Measurements from ENCODE around the gene RLN3. TPM values are rescaled to one million over a fixed set of nuclear protein-coding genes. Genes with fewer than 3 reads are reported as not detected.

The RLN3 gene
- total RNA-seq, 1 donor from 2014 or later, result not detected

DNA sequence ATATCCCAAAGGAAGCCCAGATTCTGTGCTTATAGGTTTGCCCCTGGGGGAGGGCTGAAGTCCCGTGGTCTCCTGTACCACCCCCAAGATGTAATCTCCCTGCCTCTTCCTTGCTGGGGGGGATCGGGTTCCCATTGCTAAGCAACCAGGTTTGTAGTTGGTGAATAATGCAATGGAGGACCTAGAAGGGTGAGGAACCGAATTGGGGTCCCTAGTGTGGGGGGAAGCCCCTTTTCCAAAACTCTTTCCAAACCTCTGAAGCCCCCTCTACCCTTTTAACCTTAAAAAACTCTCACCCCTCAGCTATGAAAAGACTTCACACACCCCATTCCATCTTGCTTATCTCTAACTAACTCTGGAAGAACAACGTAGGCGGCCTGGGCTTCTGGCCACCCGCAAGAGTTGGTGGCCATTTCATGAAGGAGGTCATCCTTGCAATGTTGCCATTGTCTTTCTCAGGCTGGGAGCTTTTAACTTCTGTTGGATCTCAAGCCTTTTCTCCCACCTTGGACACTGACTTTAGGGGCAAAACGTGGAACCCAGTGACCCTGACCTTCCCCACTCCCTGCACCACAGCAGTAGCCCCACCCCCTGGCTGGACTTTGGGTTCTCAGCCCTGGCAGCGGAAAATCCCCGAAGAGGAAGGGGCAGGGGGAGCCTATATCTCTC is 33.3 kb downstream of the RLN3 start:
- TF ChIP-seq, protein P1, sequence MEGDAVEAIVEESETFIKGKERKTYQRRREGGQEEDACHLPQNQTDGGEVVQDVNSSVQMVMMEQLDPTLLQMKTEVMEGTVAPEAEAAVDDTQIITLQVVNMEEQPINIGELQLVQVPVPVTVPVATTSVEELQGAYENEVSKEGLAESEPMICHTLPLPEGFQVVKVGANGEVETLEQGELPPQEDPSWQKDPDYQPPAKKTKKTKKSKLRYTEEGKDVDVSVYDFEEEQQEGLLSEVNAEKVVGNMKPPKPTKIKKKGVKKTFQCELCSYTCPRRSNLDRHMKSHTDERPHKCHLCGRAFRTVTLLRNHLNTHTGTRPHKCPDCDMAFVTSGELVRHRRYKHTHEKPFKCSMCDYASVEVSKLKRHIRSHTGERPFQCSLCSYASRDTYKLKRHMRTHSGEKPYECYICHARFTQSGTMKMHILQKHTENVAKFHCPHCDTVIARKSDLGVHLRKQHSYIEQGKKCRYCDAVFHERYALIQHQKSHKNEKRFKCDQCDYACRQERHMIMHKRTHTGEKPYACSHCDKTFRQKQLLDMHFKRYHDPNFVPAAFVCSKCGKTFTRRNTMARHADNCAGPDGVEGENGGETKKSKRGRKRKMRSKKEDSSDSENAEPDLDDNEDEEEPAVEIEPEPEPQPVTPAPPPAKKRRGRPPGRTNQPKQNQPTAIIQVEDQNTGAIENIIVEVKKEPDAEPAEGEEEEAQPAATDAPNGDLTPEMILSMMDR (conservative IDR thresholded peaks at IDR 0.05; ENCODE audit: low read depth, low read length), result no peak
- H3K4me3 ChIP-seq (ENCODE audit: low read depth, low read length), result peak overlapping the region; percentile 55
- no peak for DNase-seq (ENCODE audit: low read depth)

DNA sequence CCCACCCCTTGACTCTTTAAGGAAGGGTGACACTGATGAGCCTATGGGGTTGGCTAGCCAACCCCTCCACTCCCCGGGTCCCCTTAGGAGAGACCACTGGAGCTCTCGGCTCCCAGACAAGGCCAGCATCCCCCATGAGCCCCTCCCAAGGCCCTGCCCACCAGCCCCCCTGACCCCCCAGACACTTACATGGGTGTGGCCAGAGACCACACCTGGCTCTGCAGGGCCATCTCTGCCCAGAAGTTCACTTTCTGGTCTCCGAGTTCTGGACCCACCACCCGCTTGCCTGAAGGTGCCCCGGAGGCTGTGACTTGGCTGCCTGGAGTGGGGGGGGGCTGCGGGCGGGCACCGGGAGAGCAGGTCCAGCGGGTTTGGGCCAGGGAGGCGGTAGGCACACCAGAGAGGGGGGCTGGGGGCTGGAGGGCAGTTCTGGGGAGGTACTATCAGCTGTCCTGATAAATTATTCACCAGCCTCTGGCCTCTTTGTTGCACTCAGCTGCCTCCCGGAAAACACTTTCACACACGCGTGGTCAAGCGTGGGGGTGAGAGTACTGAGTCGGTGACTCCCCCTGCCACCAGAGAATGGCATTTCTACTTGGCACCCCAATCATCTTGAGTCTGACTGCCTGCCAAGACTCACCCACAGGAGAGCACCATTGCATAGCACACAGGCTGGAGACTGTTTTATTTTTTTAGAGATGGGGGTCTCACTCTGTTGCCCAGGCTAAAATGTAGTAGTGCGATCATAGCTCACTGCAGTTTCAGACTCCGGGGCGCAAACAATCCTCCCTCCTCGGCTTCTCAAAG is 34.0 kb downstream of the RLN3 start, which contains the start of gene PALM3:
Gene PALM3 (minus strand): TSS at position 326 of the 807 bp plus-strand sequence. CDS start 96 bp downstream, at position 230.
- TF ChIP-seq, protein P1 (conservative IDR thresholded peaks at IDR 0.05; ENCODE audit: low read depth, low read length), result peak; percentile 28
- H3K4me3 ChIP-seq (ENCODE audit: low read depth, low read length), result peak within 1 kb of the TSS; percentile 55
- peak; percentile 67 for DNase-seq (ENCODE audit: low read depth)

DNA sequence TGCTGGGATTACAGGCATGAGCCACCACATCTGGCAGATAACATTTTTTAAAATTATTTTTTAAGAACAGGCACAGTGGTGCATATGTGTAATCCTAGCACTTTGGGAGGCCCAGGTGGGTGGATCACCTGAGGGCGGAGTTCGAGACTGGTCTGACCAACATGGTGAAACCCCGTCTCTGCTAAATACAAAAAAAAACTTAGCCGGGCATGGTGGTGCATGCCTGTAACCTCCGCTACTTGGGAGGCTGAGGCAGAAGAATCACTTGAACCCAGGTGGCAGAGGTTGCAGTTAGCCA is 34.6 kb downstream of the RLN3 start:
- DNase-seq (ENCODE audit: low read depth), result no peak
- H3K4me3 ChIP-seq (ENCODE audit: low read depth, low read length), result no peak overlapping the region

DNA sequence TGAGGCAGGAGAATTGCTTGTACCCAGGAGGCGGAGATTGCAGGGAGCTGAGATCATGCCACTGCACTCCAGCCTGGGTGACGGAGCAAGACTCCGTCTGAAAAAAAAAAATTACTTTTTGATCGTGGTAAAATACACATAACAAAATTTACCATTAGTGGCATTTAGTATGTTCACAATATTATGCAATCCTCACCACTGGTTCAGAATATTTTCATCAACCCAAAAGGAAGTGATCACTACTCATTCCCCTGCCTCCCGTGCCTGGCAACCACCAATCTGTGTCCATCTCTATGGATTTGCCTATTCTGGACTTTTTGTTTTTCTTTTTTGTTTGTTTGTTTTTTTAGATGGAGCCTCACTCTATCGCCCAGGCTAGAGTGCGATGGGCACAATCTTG is 35.2 kb downstream of the RLN3 start:
- no peak for DNase-seq (ENCODE audit: low read depth)
- TF ChIP-seq, protein P1 (conservative IDR thresholded peaks at IDR 0.05; ENCODE audit: low read depth, low read length), result no peak
- H3K4me3 ChIP-seq (ENCODE audit: low read depth, low read length), result no peak overlapping the region

More for the DNA sequence above, 34.6 kb downstream of the RLN3 start:
- TF ChIP-seq, protein P1 (conservative IDR thresholded peaks at IDR 0.05; ENCODE audit: low read depth, low read length), result no peak

DNA sequence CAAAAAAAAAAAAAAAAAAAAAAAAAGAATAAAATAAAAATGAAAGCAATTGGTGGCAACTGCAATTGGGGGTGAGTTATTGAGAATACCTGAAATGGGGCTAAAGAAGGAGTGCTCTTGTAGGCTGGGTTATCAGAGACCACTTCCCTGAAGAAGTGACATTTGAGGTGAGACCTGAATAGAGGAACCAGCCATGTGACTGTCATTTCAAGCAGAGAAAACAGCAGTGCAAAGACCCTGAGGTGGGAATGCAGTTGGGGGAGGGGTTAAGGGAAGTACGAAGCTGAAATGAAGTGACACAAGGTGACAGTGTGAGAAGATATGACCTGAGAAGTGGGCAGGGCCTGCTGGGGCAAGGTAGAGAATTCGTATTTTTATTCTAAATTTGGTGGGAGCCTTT is 38.2 kb downstream of the RLN3 start:
- TF ChIP-seq, protein P1 (conservative IDR thresholded peaks at IDR 0.05; ENCODE audit: low read depth, low read length), result no peak
- no peak for DNase-seq (ENCODE audit: low read depth)
- no peak overlapping the region for H3K4me3 ChIP-seq (ENCODE audit: low read depth, low read length)

DNA sequence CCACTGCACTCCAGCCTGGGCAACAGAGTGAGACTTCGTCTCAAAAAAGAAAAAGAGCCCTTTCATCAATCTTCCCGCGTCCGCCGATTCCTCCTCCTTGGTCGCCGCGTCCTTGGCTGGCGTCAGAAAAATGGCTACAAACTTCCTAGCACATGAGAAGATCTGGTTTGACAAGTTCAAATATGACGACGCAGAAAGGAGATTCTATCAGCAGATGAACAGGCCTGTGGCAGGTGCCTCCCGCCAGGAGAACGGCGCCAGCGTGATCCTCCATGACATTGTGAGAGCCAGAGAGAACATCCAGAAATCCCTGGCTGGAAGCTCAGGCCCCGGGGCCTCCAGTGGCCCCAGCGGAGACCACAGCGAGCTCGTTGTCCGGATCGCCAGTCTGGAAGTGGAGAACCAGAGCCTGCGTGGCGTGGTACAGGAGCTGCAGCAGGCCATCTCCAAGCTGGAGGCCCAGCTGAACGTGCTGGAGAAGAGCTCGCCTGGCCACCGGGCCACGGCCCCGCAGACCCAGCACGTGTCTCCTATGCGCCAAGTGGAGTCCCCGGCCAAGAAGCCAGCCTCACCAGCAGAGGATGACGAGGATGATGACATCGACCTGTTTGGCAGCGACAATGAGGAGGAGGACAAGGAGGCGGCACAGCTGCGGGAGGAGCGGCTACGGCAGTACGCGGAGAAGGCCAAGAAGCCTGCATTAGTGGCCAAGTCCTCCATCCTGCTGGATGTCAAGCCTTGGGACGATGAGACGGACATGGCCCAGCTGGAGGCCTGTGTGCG is 42.5 kb downstream of the RLN3 start:
- DNase-seq (ENCODE audit: low read depth), result no peak
- TF ChIP-seq, protein P1 (conservative IDR thresholded peaks at IDR 0.05; ENCODE audit: low read depth, low read length), result no peak
- no peak overlapping the region for H3K4me3 ChIP-seq (ENCODE audit: low read depth, low read length)
